Endothelial cell of umbilical vein (primary cell): Measurements from ENCODE around the gene PHB1. TPM values are rescaled to one million over a fixed set of nuclear protein-coding genes. Genes with fewer than 3 reads are reported as not detected.

Experiments used
- BruUV-seq: library from RNA; stranded (reverse); fragments of 400-500 nt; replicated peaks from 2 replicates; lab custom pipeline; 2021; lab: Mats Ljungman, UMichigan
- CTCF ChIA-PET: fragments of 300-600, 350-600 bp; sonication (Branson Sonifier 250); formaldehyde crosslinking; loops from one replicate; lab custom pipeline; 2021; ENCODE audit warnings: antibody characterized with exemption, inconsistent platforms; lab: Charles Lee
- POLR2A ChIA-PET: fragments of 300-600, 350-600 bp; sonication (Branson Sonifier 250); formaldehyde crosslinking; loops from one replicate; lab custom pipeline; 2021; ENCODE audit warnings: antibody characterized with exemption, inconsistent platforms; lab: Charles Lee
- DNase-seq: peaks from one replicate; pipeline ENCODE4 v3.0.0-alpha.2; 2011; ENCODE audit warnings: low read depth, low spot score
- FAIRE-seq: peaks from 2 replicates; lab custom pipeline; 2011; peaks lifted over from hg19 to GRCh38; lab: Jason Lieb, UNC
- H2AFZ ChIP-seq: 2 replicates; pipeline ENCODE4 v1.6.0; 2012; ENCODE audit warnings: low read depth, low read length, control low read depth, inconsistent platforms
- H3K27ac ChIP-seq: 2 replicates; pipeline ENCODE4 v1.5.1; 2011; ENCODE audit warnings: low read depth, mild to moderate bottlenecking, control low read depth, low read length, moderate library complexity; ENCODE audit not compliant: insufficient read depth
- H3K27me3 ChIP-seq, 2 experiments: 2 replicates each; pipeline versions ENCODE4 v1.6.0 to v1.6.1; 2011; ENCODE audit warnings: low read length in 2 of 2, mixed read lengths in 1 of 2; ENCODE audit not compliant: control insufficient read depth in 2 of 2, insufficient read depth in 2 of 2
- H3K36me3 ChIP-seq, 2 experiments: 2 replicates in 1 of 2; 3 replicates in 1 of 2; pipeline ENCODE4 v1.5.1; 2011; ENCODE audit warnings: low read length in 2 of 2, mild to moderate bottlenecking in 1 of 2, moderate library complexity in 1 of 2; ENCODE audit not compliant: control insufficient read depth in 2 of 2, insufficient read depth in 2 of 2; ENCODE audit errors: extremely low read depth in 1 of 2
- H3K4me1 ChIP-seq: 3 replicates; pipeline ENCODE4 v1.5.1; 2011; ENCODE audit warnings: mild to moderate bottlenecking, low read length; ENCODE audit not compliant: control insufficient read depth, insufficient read depth; ENCODE audit errors: extremely low read depth
- H3K4me2 ChIP-seq: 2 replicates; pipeline ENCODE4 v1.6.1; 2011; ENCODE audit warnings: low read length, control low read depth, mixed read lengths; ENCODE audit not compliant: insufficient read depth
- H3K4me3 ChIP-seq, 3 experiments: fragments of 200-600 bp in 1 of 3; sonication (generic), shearing (Covaris generic) in 1 of 3; replicated peaks in 1 of 3; 2 replicates each; pipeline ENCODE4 v1.5.1; 2011 to 2016; ENCODE audit warnings: control low read depth in 3 of 3, low read length in 3 of 3, mild to moderate bottlenecking in 2 of 3, inconsistent platforms in 1 of 3, low read depth in 1 of 3, moderate library complexity in 1 of 3; ENCODE audit not compliant: insufficient read depth in 1 of 3
- H3K79me2 ChIP-seq: 2 replicates; pipeline ENCODE4 v1.6.0; 2012; ENCODE audit warnings: low read length, inconsistent platforms; ENCODE audit not compliant: control insufficient read depth, insufficient read depth
- H3K9ac ChIP-seq: replicated peaks from 2 replicates; pipeline ENCODE3; 2011; ENCODE audit warnings: low read length, control low read depth; ENCODE audit not compliant: insufficient read depth; ENCODE audit errors: extremely low read depth
- H3K9me1 ChIP-seq: replicated peaks from 3 replicates; pipeline ENCODE4 v1.6.0; 2011; ENCODE audit warnings: mild to moderate bottlenecking, low read length; ENCODE audit not compliant: control insufficient read depth, insufficient read depth; ENCODE audit errors: extremely low read depth
- H3K9me3 ChIP-seq: replicated peaks from 2 replicates; pipeline ENCODE4 v1.5.1; 2012; ENCODE audit warnings: low read length, inconsistent platforms; ENCODE audit not compliant: control insufficient read depth, insufficient read depth
- H4K20me1 ChIP-seq: replicated peaks from 2 replicates; pipeline ENCODE3; 2011; ENCODE audit warnings: mild to moderate bottlenecking, low read length; ENCODE audit not compliant: control insufficient read depth, insufficient read depth; ENCODE audit errors: extremely low read depth
- CTCF ChIP-seq, 2 donors: IDR thresholded peaks; 1 replicate in 1 of 2; 2 replicates in 1 of 2; pipeline ENCODE4 v1.5.1; 2011; ENCODE audit warnings: low read length in 2 of 2, mild to moderate bottlenecking in 2 of 2, moderate library complexity in 2 of 2, control low read depth in 1 of 2, inconsistent platforms in 1 of 2, low read depth in 1 of 2; ENCODE audit not compliant: insufficient read depth in 1 of 2; ENCODE audit errors: extremely low read depth in 1 of 2
- FOS ChIP-seq: IDR thresholded peaks from 2 replicates; pipeline ENCODE4 v1.6.1; 2011; ENCODE audit warnings: mild to moderate bottlenecking, low read length, moderate library complexity, borderline replicate concordance; ENCODE audit not compliant: insufficient read depth
- GATA2 ChIP-seq: IDR thresholded peaks from 2 replicates; pipeline ENCODE4 v1.7.0; 2011; ENCODE audit warnings: low read depth, mild to moderate bottlenecking, moderate library complexity, mixed read lengths, low read length; ENCODE audit not compliant: insufficient read length, insufficient read depth
- MAX ChIP-seq: IDR thresholded peaks from 2 replicates; pipeline ENCODE4 v1.6.1; 2011; ENCODE audit not compliant: insufficient read depth, insufficient read length
- MYC ChIP-seq: IDR thresholded peaks from one replicate; pipeline ENCODE4 v1.6.1; 2011; ENCODE audit warnings: mild to moderate bottlenecking, low read depth, low read length
- POLR2A ChIP-seq: IDR thresholded peaks from 2 replicates; pipeline ENCODE4 v1.6.1; 2012; ENCODE audit warnings: low read depth, mild to moderate bottlenecking, control low read depth, low read length
- POLR2AphosphoS5 ChIP-seq: IDR thresholded peaks from 2 replicates; pipeline ENCODE4 v1.6.1; 2012; ENCODE audit warnings: low read depth, mild to moderate bottlenecking, control low read depth, low read length, moderate library complexity; ENCODE audit not compliant: insufficient read depth
- dilution Hi-C: fragments of 300-500 bp; cut with MboI; formaldehyde crosslinking; loops from one replicate; pipeline ENCODE4 v1.15.0; 2019; ENCODE audit warnings: low sequenced_read_pairs; ENCODE audit not compliant: extremely low pct_ligation_motif_present
- intact Hi-C: fragments of 100-400 bp; cut with micrococcal nuclease; formaldehyde crosslinking; loops from one replicate; pipeline ENCODE4 v1.10.0; 2022
- polyA plus RNA-seq, 4 experiments: library from polyadenylated mRNA; depleted of rRNA in 3 of 4; stranded (reverse) in 3 of 4; unstranded in 1 of 4; fragments of >200 nt; gene quantifications; 2 replicates each; pipeline versions ENCODE4 v1.2.1 to v1.2.3, GENCODE V29; 2011 to 2012; ENCODE audit warnings: missing spikeins in 1 of 4
- total RNA-seq: library from RNA; stranded (reverse); gene quantifications from 2 replicates; pipeline ENCODE4 v1.2.3, GENCODE V29; 2021

PHB1 gene
- total and polyA plus RNA-seq, 2 donors (not counting 3 experiments of a cell fraction or from before 2014, with no cell fraction given), result 222 to 287 TPM

GRCh38 chr17:49378311-49378710 lies 36.4 kb downstream of the PHB1 start:
- no peaks in the 10 kb centered on the region for H3K36me3 ChIP-seq
- peaks cover 0 to 5% of the 10 kb centered on the region in 2 experiments for H3K27me3 ChIP-seq
- no peaks in the 10 kb centered on the region for H3K4me1 ChIP-seq
- no peak overlapping the region for H2AFZ ChIP-seq
- intact Hi-C loops, result no loop called here
- DNase-seq (no peak), FAIRE-seq (no peak)
- H4K20me1 ChIP-seq, result no peaks in the 10 kb centered on the region
- ChIA-PET CTCF (no interaction called here), POLR2A (no interaction called here)
- BruUV-seq, result no TSS peak
- no peak overlapping the region for H3K4me2 ChIP-seq
- no peaks in the 10 kb centered on the region for H3K9me1 ChIP-seq
- no peak overlapping the region for H3K9ac ChIP-seq
- dilution Hi-C loops, result no loop called here
- H3K27ac ChIP-seq, result no peak overlapping the region
- no peaks in the 10 kb centered on the region for H3K9me3 ChIP-seq
- no peak for TF ChIP-seq MYC
- no peak for TF ChIP-seq POLR2AphosphoS5
- TF ChIP-seq MAX, result no peak
- TF ChIP-seq FOS, result no peak
- TF ChIP-seq CTCF (IDR thresholded peaks at IDR 0.05; ENCODE audit: extremely low read depth in 1 of 2, insufficient read depth in 1 of 2, low read depth in 1 of 2, low read length in 2 of 2), result no peak
- no peak for TF ChIP-seq GATA2
- no peak for TF ChIP-seq POLR2A
- no peaks in the 10 kb centered on the region for H3K79me2 ChIP-seq
- H3K4me3 ChIP-seq, result no peak overlapping the region
